GM18499 (cell line): ENCODE measurements around the gene NBPF6.
"Not testable (repeated sequence)": the region's sequence is repeated elsewhere in the genome, so short reads cannot be mapped to it uniquely, and the experiment has no call there.

Experiments
- ATAC-seq: cut with Tn5 transposase; IDR thresholded peaks from one replicate; pipeline ENCODE4 v1.9.1; 2021; ENCODE audit warnings: moderate number of reproducible peaks; ENCODE audit not compliant: insufficient read depth, unreplicated experiment

NBPF6 gene

DNA sequence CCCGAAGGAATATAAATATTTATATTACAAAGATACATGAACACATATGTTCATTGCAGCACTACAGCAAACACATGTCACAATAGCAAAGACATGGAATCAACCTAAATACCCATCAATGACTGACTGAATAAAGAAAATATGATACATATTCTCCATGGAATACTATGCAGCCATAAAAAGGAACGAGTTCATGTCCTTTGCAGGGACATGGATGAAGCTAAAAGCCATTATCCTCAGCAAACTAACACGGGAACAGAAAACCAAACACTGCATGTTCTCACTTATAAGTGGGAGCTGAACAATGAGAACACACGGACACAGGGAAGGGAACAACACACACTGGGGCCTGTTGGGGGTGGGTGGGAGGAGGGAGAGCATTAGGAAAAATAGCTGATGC is 46.7 kb downstream of the NBPF6 start:
- ATAC-seq: not testable (repeated sequence)

DNA sequence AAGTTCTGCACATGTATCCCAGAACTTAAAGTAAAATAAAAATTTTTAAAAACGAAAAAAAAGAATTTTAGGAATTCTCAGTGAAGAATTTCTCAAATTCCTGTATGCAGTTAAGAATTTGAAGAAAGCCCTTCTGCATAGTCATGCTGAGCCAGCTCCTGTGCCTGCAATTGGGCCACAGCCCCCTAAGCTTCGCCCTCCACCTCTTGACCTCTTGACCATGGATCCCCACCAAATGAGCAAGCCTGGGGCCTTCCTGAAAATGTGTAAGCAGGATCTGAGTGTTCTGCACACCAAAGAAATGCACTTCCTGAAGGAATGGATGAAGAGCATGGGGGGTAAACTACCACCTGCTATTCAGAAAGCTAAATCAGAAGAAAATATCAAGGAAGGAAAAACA is 52.0 kb downstream of the NBPF6 start:
- no peak for ATAC-seq

DNA sequence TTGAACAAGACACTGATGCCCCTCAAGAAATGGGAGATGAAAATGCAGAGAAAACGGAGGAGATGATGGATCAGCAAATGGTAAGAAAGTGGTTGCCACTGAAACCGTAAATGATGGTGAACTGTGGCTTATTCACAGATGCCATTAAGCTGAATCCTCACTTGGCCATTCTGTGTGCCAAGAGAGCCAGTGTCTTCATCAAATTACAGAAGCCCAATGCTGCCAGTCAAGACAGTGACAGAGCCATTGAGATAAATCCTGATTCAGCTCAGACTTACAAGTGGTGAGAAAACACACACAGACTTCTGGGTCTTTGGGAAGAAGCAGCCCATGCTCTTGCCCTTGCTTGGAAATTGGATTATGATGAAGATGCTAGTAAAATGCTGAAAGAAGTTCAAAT is 52.5 kb downstream of the NBPF6 start:
- no peak for ATAC-seq

DNA sequence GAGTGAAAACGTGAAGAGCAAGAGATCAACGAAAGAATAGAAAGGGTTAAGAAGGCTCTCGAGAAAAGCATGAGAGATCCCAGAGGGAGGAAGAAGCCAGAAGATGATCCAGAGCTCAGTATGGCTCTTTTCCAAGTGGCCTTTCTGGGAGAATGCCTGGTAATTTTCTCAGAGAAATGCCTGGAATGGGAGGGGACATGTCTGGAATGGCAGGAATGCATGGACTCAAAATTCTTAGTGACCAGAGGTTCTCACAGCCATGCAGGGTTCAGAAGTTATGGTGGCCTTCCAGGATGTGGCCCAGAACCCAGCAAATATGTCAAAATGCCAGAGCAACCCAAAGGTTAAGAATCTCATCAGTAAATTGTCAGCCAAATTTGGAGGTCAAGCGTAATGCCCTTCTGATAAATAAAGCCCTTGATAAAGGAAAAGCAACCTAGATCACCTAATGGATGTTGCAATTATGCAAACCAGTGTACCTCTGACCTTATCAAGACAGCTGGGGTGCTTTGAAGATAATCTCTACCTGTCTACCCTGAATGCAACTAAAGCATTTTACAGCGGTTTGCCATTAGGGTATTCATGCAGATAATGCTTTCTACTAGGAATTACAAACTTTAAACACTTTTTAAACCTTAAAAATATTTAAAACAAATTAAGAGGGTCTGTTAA is 53.1 kb downstream of the NBPF6 start:
- no peak for ATAC-seq

DNA sequence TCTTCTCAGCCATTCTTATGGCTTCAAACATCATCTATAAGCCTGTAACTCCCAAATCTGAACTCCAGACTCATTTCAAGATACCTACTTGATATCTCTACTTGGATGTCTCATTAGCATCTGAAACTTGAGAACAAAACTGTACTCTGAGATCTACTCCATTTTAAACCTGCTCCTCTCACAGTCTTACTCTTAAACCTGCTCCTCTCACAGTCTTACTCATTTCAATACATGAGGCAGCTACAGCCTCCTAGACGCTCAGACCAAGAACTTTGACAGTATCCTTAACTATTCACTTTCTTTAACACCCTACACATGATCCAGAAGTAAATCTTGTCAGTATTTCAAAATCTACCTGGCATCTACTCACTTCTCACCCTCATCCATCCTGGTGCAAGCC is 54.3 kb downstream of the NBPF6 start:
- peak; percentile 69 for ATAC-seq

DNA sequence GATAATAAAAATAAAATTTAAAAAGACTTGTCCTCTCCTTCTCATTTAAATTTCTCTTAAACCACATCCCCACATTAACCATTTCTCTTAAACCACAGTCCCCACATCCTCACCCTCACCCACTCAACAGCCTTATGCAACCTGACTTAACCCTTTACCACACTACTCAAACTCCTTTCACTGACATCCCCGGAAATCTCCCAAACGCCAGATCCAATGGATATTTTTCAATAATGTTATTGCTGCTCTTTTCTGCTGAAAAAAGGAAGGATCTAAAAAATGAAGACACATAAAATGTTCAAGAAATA is 55.6 kb downstream of the NBPF6 start:
- no peak for ATAC-seq

DNA sequence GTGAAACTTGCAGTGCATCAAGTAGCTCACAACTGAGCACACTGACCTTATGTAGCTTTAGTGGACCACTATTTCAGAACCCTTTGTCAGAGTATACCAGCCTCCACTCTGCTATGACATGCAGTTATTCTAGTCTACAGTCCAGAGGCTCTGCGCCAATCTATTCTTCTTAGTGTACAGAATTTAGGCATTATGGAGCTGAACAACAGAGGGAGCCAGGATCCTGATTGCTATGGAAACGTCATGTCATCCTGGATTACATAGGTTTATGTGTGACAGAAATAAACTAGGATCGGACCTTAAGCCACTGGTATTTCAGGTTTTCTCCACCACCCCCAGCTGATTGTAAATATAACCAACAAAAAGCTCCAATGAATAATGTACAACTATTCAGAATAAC is 61.6 kb downstream of the NBPF6 start:
- ATAC-seq: no peak

DNA sequence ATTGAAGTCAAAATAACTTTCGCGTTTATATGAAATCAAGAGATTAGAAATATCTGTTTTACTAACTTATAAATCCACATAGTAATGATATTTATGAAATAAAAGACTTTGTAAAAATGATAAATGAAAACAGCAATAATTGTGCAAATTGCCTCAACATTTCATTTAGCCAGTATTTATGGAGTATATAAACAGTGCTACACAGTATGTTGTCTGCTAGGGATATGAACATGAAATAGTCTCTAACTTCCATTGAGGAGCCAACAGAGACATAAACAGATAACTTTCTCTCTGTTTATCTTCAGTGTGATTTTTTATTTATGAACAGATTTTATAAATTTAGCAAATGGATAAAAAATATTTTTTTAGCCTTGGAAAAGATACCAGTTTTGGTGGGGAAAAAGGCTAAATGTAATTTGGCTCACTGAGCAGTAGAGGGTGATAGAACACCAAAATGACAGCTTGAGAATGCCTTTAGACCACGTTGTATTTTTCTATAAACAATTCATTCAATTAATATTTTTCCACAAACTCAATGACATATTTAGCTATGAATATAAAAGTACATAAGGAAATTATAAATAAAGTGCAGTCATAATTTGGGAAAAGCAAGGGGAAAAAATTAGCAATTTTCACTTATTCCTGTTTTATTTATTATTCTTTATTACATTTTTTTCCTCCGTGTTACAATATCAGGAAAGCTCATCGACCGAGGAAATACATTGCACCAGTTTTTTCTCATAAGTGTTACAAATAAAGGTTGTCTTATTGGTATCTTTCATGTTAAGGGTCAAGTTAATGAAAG is 62.3 kb downstream of the NBPF6 start:
- ATAC-seq: no peak

DNA sequence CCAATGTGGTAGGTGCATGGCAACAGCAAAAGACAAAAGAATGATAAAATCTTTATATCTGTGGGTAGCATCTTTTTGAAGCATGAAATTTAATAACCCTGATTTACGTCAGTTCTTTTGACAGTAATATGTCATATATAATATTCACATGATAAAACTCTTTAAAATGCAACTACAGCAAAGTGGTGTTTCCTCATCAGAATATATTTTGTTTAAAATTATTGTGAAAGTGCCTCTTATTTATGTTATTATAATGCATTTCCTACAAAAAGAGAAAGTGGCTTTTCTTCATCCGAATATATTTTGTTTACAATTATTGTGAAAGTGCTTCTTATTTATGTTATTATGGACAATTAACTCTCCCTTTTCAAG is 62.9 kb downstream of the NBPF6 start:
- ATAC-seq: no peak

DNA sequence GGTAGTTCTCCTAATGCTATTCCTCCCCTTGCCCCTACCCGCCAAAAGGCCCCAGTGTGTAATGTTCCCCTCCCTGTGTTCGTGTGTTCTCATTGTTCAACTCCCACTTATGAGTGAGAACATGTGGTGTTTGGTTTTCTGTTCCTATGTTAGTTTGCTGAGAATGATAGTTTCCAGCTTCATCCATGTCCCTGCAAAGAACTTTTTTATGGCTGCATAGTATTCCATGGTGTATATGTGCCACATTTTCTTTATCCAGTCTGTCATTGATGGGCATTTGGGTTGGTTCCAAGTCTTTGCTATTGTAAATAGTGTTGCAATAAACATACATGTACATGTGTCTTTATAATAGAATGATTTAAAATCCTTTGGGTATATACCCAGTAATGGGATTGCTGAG is 63.8 kb downstream of the NBPF6 start:
- ATAC-seq: not testable (repeated sequence)

DNA sequence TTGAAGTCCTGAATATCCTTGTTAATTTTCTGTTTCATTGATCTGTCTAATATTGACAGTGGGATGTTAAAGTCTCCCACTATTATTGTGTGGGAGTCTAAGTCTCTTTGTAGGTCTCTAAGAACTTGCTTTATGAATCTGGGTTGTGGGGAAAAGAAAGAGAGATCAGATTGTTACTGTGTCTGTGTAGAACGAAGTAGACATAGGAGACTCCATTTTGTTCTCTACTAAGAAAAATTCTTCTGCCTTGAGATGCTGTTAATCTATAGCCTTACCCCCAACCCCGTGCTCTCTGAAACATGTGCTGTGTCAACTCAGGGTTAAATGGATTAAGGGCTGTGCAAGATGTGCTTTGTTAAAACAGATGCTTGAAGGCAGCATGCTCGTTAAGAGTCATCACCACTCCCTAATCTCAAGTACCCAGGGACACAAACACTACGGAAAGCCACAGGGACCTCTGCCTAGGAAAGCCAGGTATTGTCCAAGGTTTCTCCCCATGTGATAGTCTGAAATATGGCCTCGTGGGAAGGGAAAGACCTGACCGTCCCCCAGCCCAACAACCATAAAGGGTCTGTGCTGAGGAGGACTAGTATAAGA is 67.3 kb downstream of the NBPF6 start:
- ATAC-seq: not testable (repeated sequence)
